Stimulated activated CD4-positive, alpha-beta T cell treated with anti-CD3 and anti-CD28 coated beads, Interleukin-15, amount 100 ng/mL, for 24 hours (primary cell): Measurements from ENCODE around the gene MKS1.

Source experiments
- DNase-seq: peaks from one replicate; pipeline ENCODE4 v3.0.0-alpha.2; 2020

MKS1 gene

DNA sequence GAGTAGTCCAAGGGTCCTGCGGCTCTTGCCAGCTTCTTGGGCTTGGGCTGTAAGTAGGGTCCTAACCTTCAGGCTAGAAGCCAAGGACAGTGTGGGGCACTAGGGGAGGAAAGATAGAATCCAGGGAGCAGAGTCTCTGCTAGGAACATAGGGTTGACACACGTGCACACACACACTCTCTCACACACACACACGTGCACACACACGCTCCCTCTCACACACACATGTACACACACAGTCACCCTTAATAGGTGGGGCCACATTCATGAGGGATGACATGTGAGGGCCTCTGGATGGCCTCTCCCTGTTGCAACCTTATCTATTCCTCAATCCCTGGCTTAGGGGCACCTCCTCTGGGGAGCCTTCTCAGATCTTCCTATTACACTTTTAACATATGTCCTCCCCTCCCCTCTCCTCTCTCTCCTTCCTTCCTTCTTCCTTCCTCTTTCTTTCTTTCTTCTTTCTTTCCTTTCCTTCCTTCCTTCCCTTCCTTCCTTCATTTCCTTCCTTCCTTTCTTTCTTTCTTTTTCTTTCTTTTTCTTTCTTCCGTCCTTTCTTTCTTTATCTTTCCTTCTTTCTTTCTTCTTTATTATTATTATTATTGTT lies 23.4 kb downstream of the MKS1 start:
- DNase-seq: no peak

DNA sequence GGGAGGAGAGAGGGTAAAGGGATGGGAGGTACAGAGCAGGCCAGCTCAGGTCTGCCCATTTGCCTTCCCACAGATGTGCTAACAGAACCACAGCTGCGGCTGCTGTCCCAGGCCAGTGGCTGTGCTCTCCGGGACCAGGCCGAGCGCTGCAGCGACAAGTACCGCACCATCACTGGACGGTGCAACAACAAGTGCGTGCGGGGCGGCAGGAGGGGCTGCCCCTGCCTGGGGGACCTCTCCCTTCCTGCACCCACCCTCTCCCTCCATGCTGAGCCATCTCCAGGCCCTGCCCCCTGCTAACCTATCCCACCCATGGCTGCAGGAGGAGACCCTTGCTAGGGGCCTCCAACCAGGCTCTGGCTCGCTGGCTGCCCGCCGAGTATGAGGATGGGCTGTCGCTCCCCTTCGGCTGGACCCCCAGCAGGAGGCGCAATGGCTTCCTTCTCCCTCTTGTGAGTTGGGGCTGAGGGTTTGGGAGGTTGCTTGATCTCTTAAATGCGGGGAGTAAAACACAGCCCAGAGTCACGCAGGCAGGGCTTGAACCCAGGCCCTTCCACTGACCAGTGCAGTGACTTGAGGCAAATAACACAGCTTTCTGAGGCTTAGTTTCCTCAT lies 25.3 kb downstream of the MKS1 start:
- DNase-seq: no peak

DNA sequence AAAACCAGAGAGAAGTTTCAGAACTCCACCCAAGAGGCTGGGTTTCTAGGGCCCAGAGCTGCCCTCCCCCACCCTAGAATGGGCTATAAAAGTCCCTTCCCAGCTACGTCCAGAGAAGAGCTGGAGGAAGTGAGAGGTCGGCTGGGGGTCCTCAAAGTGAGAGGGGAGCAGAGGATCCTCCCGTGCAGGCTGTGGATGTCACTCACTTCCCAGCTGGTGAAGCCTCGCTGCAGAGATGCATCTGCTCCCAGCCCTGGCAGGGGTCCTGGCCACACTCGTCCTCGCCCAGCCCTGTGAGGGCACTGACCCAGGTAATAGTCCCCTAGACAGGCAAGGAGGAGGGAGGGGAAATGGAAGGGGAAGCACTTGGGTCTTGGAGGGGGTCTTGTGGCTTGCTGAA lies 26.4 kb downstream of the MKS1 start, which contains the start of gene EPX:
Gene EPX, plus strand, starts transcription at position 115 of the 400 bp plus-strand sequence. Its CDS starts 121 bp downstream, at position 236.
- DNase-seq: no peak

DNA sequence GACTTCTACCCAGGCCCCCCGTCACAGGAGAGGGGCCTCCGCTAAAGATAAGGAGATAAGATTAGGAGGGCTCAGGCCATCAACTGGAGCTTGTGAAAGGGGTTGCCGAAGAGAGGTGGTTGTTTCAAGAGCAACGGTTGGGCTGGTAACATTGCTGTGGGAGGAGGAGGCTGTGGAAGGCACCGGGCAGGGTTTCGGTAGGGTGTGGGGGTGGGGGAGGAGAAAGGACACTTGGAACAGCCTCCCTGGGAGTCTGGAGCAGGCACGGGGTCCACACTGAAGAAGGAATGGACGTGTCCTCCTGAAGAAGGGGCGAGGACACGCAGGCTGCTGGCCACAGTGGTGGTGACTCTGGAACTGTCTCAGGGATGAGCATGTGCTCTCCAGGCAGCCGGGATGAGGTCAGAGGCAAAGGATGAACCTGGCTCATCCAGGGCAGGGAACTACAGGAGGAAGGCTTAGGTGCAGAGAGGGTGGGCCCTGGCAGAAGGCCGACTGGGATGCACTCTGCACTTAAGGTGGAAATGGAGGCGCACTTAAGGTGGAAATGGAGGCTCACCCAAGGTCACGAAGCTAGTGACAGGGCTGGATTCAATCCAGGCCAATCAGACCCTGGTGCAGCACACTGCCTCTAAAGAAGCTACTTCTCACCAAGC lies 27.7 kb downstream of the MKS1 start:
- DNase-seq: no peak

DNA sequence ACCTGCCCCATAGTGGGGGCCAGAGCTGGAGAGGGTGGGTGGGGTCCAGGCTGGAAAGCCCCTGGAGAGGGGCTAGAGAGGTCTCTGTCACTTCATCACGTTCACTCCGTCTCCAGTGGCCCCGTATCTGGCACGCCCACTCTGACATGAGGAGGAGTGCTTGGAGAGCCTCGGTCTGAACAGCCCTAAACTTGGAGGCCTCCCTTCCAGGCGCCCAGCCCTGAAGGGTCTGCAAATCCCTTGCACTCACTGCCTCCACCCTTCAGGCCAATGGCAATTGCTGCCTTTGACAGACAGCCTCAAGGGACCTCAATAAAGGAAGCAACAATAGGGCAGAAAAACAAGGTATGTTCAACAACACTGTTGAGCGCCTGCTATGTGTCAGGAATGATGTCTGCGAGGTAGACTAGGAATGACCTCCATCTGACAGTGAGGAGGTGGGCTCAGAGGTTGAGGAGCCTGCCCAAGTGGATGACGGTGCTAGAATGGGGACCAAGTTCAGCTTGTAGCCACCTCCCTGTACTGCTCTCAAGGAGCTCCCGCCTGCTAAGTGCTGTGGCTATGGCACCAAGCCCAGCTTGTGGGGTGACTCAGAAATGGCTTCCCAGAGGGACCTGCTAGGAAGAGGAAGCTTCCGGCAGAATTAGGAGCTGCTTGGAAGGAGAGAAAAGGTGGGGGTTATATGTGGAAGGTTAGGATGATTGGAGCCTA lies 29.5 kb downstream of the MKS1 start:
- no peak for DNase-seq

DNA sequence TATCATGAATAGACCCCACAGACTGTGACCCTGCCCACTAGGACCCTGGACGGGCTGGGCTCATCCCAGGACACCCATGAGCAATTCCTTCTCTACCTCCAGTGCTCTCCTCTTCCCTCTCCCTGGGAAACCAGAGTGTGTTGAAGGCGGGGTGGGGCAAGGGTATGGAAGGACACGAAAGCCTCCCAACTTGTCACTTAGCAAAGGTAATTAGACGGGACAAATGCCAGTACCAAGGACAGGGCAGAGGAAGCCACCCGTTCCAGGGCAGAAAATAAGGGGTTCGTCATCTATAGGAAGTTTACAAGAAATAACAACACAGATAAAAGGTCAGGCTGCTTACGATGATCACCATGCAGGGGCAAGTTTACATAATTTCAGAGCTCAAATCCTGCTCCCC lies 31.4 kb downstream of the MKS1 start:
- no peak for DNase-seq

DNA sequence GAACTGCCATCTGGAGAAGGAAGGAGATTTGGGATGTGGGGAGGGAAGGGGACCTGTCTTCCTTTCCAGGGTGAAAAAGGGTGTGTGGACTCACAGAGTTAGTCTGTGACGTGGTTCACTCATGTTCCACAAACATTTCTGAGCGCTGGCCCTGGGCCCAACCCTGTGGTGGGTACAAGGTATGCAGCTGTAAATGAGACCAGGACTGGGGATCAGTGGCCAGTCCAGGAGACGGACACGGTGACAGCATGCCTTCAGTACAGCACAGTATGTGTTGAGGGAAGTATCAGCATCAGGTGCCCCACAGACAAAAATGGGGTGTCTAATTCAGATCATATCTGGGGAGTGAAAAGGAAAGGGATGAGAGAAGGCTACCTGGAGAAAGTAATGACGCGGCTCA lies 32.0 kb downstream of the MKS1 start:
- no peak for DNase-seq

DNA sequence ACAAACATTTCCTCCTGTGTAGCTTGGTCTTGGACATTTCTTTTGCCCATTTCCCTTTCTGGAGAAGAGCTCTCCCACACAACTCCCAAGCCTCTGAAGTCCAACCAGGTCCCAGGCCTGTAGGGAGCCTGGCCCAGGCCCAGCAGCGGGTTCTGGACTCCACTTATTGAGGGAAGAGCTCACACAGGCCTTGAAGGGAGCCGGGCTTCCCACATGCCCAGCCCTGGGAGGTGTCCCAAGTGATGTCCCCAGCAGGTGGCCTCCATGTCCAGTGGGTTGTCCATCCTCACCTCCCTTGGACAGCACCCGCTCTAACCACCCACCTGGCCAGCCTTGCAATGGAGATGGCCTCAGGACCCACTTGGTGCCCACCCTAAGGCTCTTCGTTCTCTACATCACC lies 32.5 kb downstream of the MKS1 start:
- no peak for DNase-seq

DNA sequence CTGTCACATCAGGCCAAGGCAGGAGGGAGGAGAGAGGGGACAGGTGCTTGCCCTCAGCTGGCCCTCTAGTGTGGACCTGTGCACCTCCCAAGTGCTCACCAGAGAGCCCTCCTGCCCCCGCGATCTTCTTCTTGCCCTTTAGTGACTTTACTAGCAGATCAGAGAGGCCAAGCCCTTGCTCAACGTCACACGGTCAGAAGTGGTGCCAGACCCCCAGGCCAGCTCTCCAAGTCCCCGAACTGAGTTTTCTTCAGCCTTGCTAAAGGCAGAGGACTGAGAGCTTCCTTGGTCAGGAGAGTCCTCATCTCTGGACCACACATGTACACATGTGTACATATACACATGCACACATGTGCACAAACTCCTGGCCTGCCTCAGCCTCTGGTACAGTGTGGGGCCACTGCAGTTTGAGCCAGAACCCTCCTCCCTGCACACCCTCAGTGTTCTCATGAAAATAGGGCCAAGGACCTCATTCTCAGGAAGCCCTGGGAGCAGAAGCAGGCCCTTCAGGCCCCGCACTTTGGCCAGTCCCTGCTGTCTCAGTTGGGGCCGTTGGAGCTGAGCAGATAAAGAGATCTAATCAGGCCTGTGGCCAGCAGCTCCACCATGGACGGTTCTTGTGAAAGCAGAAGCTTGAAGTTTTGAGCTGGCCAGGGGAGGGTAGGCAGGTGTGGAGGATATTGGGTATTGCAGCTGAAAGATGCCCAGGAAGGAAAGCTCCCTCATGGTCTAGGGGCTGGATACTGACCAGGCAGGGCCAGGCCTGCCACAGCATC lies 33.9 kb downstream of the MKS1 start:
- no peak for DNase-seq

DNA sequence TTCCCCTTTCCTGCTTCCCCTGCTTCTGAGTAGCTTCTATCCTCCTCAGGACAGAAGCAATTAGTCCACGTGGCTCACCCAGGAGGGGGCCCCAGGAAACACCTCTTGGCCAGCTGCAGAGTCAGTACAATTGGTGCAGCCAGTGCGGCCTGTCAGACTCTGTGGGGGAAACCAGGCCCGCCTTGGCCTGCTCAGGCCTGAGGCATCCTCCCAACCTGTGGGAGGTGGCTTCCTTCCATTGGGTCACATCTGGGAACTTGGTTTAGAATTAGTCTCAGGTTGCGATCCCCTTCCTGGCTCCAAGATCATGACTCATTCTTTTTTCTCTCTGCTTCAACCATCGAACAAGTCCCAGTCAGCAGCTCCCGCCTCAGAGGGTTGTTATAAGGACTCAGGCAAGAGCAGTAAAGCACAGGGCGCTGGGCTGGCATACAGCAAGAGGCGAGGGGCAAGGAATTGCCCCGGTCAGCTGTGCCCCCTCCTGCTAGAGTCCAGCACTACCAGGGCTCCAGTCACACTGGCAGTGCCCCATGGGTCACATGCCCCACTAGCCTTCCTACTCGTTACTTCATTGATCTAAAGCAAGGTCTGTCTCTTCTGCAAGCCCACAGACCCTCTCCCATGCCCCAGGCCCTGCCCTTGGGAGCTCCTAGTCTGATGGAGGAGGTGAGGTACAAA lies 34.6 kb downstream of the MKS1 start:
- DNase-seq: no peak

DNA sequence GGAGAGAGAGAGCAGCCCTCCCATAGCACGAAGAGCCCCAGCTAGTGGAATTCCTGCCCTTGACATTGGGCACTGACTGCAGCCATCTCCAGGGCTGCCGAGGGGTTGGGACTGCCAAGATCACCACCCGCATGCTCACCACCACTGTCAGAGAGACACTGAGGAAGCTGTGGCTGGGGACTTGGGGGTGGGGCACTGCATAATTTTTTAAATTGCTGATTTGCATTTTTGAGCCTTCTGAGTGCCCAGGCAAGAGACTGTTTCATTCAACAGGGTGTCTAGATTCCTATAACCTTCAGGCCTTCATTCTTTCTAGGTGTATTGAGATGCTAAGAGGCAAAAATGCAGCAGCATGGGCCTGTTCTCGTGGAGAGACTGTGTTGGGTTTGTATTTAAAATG lies 35.5 kb downstream of the MKS1 start:
- no peak for DNase-seq

DNA sequence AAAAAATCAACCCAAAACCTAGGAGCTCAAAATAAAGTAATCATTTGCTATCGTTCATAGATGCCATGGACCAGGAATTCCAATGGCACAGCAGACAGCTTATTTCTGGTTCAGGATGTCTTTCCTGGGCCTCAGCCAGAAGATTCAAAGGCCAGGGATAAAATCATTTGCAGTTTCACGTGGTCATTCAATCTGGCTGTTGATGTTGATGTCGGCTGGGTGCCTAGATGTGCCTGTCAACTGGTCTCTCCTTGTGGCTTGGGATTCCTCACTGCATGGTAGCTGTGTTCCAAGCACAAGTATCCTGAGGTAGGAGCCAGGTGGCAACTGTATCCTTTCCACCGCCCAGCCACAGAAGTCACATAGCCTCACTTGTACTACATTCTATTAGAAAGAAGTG lies 37.3 kb downstream of the MKS1 start:
- DNase-seq: no peak

DNA sequence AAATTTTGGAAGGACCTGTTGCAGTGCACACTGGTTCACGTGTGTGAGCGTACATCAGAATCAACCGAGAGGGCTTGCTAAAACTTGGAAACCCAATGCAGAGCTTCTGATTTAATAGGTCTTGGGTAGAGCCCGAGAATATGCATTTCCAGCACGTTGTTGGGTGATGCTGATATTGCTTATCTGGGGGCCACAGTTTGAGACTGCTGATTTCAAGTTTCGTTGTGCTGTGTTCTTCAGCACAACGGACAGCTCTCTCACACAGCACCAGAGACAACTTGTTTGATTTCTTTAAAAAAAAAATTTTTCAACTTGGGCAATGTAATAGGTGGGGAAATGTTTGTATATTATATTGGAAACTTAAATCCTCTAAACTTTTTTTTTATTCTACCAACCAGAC lies 42.9 kb downstream of the MKS1 start:
- no peak for DNase-seq

DNA sequence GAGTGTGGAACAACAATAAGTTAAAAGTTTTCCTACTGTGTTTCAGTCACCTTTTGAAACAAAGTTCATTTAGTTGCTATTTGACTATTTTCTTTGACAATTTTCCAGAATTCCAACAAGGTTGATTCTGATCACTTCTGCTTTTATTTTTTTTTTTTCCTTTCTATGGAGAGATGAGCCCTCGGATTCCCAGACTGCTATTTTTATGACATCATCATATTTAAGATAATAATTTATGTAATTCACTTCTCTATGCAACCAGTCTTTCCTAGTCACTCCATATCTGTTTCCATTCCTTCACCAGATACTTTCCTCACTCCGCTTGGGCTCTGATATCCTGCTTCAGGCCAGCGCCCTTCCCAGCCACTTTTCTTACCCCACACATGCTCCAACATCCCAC lies 44.2 kb downstream of the MKS1 start:
- no peak for DNase-seq

DNA sequence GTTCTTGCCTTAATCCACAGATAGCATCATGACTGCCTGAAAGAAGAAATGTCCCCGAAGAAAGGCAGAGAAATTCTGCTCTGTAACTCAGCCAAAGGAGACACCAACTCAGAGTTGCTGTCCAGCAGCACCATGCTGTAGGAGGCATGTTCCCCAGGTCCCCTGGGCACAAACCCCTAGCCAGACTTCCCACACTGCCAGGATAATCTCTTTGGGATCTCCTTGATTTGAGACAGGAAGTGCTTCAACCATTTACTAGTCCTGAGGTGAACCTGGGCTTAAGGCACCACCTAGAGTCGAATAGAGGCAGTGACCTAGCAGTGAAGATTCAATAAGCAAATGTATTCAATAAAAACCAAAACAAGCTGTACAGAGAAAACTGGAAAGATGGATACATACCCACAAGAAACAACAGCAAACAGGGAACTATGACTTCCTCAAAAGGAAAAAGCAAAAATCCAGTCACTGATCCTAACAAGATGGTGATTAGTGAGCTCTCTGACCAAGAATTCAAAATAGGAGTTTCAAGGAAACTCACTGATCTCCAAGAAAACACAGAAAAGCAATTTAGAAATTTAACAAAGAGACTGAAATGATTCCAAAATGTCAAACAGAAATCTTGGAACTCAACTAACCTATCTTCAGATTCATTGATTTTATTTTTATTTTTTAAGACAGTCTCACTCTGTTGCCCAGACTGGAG lies 46.5 kb downstream of the MKS1 start:
- peak; percentile 49 for DNase-seq

DNA sequence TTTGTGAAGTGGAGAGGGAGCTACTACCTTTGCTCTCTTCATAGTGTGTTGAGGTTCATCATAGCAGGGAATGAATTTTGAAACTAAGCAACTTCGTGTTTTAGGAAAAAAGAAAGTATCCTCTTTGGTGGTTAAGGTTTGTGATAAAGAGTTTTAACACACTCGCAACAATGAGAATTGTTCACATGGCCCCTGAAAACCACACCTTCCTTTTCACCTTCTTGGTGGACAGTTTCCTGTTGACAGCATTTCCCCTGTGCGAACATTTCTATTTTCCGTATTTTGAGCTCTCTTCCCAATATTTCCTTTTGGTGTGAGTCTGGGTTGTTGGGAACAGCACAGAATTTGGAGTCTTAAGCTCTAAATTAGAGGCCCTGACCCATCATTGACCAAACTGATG lies 48.4 kb downstream of the MKS1 start:
- no peak for DNase-seq

DNA sequence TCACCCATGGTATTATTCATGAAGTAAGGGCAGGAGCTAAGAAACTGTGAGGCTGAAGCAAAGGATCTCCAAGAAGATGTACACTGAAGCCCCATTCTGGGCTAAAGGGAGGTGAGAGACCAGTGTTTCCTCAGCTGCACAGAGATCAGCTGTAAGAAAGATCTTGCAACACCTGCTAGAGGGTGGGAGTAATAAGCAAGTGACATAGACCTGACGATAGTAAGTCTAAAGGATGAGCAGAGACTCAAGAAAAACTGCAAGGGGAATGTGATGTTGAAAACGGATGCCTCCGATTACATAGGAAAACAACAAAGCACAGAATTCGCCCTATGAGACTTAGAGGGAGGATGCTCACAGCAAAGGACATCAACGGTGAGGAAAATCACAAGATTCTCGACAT lies 52.4 kb downstream of the MKS1 start, which contains the start of gene OR4D2:
Gene OR4D2, plus strand, starts transcription at position 301 of the 400 bp plus-strand sequence. CDS start 2,674 bp downstream, outside the sequence.
- DNase-seq: no peak

DNA sequence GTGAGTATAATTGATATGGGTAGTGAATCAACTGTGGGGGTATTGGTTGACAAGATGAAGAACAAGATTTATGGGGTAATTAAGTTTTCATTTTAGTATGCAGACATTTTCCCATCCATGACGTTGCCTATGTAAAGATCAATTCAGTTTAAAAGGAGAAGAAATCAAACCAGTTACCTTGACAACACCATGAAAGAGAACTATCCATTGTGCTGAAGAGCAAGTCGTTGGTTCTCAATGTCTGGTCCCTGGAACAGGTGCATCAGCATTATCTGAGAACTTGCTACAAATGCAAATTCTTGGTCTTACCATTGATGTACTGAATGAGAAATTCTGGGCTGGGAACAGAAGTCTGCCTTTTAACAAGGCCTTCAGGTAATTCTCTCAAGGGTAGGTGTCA lies 53.1 kb downstream of the MKS1 start:
- no peak for DNase-seq

DNA sequence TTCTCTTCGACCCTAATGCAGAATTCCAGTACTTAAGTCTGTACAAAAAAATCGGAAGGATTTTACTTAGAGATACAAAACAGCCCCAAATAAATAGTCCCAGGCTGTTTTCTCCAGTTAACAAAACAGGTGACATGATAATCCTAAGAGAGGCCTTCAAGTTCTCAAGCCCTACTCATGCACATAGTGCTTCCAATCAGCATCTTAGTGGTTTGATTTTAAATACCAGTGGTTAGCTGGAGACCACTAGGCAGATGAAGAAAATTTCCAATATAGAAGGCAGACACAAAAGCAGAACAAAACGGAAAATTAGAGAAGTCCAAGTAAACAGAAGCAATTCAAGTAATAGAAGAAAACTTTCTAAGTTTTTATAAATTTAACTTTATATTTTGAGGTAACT lies 57.5 kb downstream of the MKS1 start:
- no peak for DNase-seq

DNA sequence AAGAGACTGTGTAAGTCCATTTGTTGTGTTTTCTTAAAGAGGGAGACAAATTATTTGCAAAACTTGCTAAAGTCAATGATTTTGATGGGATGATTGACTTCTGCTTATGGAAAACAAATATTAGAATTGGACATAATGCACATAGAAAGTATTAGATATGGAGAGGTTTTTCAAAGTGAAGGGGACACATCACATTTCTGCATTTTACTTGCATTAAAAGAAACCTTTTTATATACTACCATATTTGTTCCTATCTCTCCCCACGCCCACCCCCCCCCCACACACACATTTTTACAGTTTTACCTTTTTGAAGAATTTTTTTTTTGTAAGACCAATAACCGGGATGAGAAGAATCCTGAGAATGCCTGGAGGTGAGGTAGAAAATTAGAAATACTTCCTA lies 60.9 kb downstream of the MKS1 start:
- no peak for DNase-seq
